HEK293 (cell line): ENCODE results near the gene EML6.

ENCODE experiments used
- CTCF ChIP-seq: fragments of 450-650 bp; formaldehyde crosslinking; IDR thresholded peaks from 2 replicates; pipeline ENCODE4 v1.5.1; 2016; ENCODE audit warnings: missing biosample characterization, missing genetic modification characterization
- YY2 ChIP-seq: fragments of 450-650 bp; formaldehyde crosslinking; IDR thresholded peaks from 2 replicates; pipeline ENCODE4 v1.5.1; 2016; ENCODE audit warnings: missing biosample characterization, missing genetic modification characterization
- ZNF2 ChIP-seq: fragments of 450-650 bp; formaldehyde crosslinking; IDR thresholded peaks from 2 replicates; pipeline ENCODE4 v1.5.1; 2016; ENCODE audit warnings: missing biosample characterization, missing genetic modification characterization
- ZNF302 ChIP-seq: fragments of 450-650 bp; formaldehyde crosslinking; IDR thresholded peaks from 2 replicates; pipeline ENCODE4 v1.5.1; 2016; ENCODE audit warnings: missing biosample characterization, missing genetic modification characterization, low read depth
- ZNF341 ChIP-seq: fragments of 450-650 bp; formaldehyde crosslinking; IDR thresholded peaks from 2 replicates; pipeline ENCODE4; 2016; ENCODE audit warnings: low read depth, missing biosample characterization, missing genetic modification characterization
- ZNF518A ChIP-seq: fragments of 450-650 bp; formaldehyde crosslinking; conservative IDR thresholded peaks from 2 replicates; pipeline ENCODE4 v1.5.1; 2016; ENCODE audit warnings: low read depth, missing biosample characterization, missing genetic modification characterization
- ZNF776 ChIP-seq: fragments of 450-650 bp; formaldehyde crosslinking; IDR thresholded peaks from 2 replicates; pipeline ENCODE4 v1.5.0; 2017; ENCODE audit warnings: missing biosample characterization, missing genetic modification characterization, borderline replicate concordance

- TF ChIP-seq ZNF341 (tag by site-specific recombination) (no peak), CTCF (tag by site-specific recombination) (no peak), ZNF302 (tag by site-specific recombination) (no peak), ZNF518A (tag by site-specific recombination) (no peak), ZNF2 (tag by site-specific recombination) (no peak), ZNF776 (tag by site-specific recombination) (no peak), YY2 (tag by site-specific recombination) (no peak)
These were observed 274.4 kb downstream of the EML6 start for GRCh38 chr2:54997826-54998225.
